GM18909 (cell line): ENCODE measurements around the gene MEGF6.

Experiments
- ATAC-seq: cut with Tn5 transposase; IDR thresholded peaks from one replicate; pipeline ENCODE4 v1.9.1; 2021; ENCODE audit warnings: mild to moderate bottlenecking; ENCODE audit not compliant: unreplicated experiment, poor library complexity

Gene MEGF6

DNA sequence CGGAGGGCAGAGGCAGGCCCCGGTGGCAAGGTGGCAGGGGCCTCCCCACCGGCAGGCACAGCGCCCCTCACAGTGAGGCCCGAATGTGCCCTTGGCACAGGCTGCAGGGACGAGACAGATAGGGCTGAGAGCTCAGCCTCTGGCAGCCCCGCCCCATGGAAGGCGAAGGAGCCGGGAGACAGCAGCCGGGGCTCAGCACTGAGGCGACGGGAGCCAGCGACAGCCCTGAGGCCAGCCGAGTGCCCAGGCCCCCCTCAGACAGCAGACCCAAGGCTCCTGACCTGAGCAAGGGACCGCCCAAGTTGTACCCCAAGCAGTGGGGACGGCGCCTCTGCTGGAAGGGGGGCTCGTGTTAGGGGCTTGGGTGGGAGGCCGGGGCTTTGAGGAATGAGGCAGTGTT, 113.8 kb downstream of the MEGF6 start:
- ATAC-seq: no peak

DNA sequence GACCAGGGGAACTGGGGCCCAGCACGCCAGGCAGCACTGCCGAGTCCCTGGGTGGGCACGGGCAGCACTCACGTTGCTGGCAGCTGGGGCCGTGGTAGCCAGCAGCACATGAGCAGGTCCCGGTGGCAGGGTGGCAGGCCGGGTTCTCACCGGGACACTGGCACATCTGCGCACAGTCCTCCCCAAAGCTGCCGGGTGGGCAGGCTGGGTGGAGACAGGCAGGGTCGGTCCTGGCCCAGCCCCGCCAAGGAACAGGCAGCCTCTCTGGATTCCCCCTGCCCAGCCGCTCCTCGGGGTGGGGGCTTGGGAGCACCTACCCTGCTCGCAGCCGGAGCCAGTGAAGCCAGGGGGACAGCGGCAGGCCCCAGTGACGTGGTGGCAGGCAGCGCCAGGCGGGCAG, 114.4 kb downstream of the MEGF6 start:
- ATAC-seq: no peak

DNA sequence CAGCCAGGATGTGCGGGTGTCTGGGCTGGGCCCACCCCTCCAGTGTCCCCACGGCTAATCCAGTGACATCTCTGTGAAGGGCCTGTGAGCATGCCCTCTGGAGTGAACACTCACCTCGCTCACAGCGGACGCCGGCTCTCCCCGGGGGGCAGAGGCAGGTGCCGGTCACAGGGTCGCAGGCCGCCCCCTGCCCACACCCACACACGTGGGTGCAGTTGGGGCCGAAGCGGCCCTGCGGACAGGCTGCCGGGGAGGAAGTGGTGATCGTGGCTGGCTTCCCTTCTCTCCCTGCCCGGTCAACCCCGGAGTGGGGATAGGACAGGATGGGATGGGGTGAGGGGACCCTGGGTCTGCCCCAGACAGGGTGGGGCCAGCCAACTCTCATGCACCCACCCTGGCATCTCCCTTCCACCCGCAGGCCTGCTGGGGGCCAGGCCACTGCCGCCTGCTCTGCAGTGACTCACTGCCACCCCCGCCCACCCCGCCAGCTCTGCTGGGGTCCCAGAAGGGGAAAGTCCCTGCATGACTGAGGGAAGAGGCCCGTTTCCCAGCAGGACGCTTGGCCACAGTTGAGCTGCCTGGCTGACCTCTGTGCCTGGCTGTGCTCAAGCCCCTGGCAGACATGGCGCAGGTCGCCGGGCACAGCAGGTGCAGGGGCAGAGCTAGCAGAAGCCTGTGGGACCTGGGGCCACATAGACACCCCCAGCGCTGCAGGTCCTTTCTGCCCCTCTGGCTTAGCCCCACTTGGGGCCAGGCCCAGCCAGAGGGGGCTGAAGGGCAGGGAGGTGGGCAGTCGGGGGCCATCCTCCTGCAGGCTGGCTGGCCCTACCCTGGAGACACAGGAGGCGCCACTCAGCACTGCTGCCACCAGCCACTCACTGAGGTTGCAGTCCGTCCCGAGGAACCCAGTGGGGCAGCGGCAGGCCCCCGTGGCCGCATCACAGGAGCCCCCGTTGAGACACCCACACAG, 115.2 kb downstream of the MEGF6 start:
- ATAC-seq: no peak

DNA sequence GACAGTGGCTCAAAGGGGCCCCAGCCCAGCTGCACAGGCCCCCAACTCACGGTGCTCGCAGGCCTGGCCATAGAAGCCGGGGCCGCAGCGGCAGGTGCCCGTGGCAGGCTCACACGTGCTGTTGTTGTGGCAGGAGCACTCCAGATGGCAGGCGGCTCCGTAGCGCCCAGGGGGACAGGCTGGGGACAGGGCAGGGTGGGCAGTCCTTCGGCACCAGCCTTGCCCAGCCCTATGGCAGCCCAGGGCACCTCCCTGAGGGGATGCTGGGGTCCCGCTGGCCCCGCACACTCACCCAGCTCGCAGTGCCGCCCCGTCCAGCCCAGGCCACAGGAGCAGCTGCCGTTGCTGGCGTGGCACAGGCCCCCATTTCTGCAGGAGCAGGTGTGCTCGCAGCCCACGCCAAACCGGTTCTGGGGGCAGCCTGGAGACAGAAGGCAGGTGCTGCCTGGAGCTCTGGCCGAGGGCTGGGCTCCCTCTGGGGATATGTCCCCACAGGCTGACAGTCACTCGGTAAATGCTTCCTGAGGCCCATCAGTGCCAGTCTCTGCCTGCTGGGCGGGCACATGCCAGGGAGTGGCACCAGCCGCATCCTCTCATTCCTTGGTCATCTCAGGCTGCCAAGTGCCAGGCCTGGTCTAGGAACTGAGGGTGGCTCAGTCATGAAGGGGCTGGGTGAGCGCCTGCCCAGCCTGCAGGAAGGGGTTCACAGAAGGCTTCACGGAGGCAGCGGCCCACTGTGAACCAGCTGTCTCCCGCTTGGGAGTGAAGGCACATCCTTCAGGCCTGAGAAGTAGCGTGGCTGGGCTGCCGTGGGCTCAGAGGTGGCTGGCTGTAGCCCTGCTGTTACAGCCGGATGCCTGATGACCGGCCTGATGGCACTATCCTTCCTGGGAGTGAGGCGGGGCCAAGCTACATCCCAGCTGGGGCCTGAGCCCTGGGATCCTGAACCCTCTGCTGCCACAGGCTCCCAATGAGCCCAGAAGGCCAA, 116.7 kb downstream of the MEGF6 start:
- no peak for ATAC-seq

DNA sequence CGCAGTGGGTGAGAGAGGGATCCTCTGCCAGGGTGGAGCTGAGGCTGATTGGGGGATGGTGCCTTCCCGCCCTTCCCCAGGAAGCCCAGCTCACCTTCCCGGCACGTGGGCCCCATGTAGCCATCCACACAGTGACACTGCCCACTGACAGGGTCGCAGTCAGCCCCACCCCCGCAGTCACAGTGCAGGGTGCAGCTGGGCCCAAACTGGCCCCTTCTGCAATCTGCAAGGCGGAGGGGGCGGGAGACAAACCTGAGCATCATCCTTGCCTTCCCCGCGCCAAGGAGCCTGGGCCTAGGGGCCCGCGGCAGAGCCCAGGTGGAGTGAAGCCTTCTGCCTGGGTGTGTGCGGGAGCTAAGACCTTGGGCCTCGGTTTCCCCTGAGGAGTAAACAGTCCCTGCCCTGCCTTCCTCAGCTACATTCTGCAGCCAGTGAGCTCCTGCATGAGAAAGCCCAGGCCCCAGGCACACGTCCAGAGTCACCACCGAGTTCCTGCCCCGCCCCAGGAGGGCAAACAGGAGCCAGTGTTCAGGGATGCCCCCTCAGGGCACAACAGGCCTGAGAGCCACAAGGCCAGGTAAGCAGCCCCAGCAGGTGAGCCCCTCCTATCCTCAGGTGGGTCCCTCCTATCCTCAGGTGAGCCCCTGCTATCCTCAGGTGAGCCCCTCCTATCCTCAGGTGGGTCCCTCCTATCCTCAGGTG, 118.6 kb downstream of the MEGF6 start:
- ATAC-seq: no peak

DNA sequence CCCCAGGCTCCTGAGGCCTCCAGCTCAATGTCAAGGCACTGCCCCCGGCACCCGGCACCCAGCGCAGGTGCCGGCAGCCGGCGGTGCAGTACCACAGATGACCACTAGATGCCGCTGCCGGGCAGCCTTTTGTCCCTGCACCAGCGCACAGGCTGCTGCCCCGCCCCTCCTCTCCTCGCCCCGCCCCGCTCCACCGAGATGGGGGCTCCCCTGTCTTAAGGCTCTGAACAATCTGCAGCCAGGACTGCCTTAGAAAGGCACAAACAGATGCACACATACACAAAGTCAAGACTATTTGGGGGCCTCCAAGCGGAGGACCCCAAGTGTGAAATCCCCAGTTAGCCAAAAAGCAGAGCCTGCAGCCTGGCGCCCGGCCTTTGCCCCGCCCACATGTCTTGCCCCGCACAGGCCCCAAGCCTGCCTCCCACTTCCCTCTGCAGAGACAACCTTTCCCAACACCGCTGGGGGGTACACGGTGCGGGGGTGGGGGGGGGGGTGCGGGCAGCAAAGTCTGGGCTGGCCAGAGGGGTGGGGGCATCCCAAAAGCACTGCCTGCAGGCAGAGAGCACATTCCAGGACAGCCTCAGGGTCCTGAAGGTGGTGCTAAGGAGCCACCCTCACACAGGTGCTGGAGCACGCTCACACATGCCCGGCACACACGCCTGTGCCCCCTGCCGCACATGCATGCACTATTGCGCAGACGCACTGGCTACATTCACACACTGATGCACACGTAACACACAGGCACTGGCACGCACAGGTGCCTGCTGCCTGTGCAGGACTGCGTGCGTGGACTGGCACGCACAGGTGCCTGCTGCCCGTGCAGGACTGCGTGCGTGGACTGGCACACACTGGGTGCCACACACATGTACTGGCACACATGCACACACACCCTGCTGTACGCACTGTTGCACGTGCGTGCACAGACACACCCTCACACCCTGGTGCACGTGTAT, 119.7 kb downstream of the MEGF6 start:
- peak; percentile 71 for ATAC-seq

DNA sequence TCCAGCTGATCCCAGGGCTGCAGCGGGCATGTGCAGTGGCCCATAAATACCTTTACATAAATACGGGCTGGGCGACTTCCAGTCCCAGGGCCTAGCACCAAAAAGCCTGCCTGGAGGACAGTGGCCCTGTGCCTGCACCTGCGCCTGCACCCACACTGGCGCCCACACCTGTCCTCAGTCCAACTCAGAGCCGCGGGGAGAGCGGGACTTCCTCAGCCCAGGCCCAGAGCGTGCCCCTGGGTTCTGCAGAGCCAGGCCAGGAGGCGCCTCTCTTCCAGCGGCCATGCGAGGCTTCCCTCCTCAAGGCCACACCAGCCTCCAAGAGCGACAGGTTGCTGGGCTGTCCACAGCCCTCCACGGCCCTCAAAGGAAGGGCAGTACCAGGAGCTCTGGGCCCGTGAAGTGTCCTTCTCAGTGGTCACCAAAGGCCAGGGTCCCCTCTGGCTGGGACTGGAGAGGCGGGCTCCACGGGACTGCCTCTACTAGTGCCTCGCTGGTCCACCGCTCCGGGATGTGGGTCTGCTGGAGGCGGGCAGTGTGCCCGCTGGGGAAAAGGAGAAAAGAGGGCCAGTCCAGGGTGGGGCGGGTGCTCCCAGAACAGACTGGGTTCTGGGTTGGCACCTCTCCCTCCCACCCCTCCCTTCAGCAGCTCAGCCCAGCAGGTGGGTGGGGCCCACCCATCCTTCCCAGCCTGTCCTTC, 121.1 kb downstream of the MEGF6 start:
- ATAC-seq: no peak

DNA sequence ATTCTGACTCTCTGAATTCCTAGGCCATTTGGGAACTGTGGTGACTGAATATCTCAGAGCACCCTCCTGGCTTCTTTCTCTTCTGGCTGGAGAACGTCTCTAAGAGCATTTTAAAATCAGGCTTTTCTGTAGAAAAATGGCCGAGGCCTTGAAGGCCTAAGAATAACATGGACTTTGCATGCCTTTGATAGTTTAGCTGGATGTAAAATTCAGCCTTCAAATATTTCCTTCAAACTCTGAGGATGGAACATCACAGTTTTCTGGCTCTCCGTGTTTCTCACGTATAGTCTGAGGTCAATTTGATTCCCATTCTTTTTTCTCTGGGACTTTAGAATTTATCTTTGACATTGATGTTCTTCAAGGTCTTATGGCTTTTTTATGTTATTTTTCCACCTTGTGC, 122.9 kb downstream of the MEGF6 start:
- no peak for ATAC-seq

DNA sequence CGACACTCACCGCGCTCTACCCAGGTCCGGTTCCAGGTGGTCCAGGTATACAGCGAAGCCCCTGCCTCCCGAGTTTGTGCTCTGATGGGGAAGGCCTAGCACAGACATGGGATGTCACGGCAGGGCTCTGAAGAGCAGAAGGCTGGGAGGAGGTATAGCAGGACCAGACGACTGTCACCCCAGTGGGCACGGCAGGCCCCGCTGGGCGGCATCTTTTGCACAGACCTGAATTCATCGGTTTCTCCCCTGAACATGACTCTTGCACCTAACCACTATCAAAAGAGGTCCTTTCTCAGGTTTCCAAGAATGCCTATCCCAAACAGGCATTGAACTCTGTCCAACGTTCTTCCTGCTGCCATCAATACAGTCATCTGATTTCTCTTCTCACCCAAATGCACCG, 126.3 kb downstream of the MEGF6 start:
- no peak for ATAC-seq

DNA sequence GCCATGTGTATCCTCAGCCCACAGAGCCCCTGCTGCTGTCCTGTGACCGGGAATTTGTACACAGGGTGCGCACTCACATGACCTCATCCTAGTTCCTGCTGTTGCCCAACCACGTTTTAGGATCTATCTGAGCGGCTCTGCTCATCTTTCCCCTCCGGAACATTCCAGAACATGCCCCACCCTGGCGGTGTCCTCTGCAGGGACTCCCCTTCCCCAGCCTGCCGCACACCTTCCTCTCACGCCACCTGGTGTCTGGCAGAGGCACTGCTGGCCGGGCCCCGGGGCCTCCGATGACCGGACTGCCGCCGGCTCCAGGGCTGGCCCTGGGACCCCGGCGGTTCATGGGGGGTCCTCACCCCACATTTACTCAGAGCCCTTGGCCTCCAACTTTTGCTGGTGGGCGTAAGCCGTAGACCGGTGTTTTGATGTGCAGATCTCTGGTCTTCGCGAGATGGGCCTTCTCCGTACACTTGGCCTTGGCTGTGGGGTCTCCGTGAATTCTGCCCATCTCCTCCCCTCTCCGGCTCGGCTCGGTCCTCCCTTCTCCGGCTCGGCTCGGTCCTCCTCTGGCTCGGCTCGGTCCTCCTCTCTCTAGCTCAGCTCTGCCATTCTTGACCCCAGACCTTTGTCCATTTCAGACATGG, 127.4 kb downstream of the MEGF6 start:
- ATAC-seq: no peak

DNA sequence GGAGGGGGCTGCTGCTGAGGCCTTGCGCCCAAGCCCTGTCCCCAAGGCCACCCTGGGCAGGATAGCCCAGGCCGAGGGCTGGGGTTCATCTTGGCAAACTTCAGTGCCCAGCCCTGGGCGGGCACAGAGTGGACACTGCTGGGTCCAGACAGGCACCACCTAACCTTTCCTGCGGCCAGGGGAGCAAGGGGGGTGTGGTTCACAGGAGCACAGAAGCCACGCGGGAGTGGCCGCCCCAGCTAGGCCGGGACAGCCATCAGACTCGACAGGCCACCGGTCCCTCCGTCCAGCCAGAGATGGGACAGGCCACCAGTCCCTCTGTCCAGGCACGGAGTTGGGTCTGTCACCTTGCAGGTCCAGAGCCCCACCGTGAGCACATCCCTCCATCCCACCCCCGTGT, 127.9 kb downstream of the MEGF6 start:
- no peak for ATAC-seq

DNA sequence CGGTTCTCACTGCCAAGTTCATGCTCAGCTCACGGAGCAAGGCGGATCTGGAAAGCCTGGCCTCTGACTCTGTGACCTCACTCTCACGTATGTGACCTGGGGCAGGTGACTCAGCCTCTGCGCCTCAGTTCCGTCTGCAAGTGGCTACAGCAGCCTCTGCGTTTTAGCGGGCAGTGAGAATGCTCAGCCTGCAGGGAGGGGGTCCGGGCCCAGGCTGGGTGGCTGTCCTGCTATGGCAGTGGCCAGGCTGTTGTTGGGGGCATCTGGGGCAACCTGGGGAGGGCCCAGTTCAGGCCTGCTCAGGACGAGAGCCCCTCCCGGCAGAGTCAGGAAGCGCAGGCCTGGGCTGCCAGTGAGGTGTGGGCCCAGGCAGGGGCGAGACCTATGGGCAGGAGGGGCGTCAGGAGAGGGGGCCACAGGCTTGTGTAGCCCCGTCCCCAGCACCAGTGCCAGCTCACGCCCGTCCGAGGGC, 128.9 kb downstream of the MEGF6 start:
- ATAC-seq: no peak

DNA sequence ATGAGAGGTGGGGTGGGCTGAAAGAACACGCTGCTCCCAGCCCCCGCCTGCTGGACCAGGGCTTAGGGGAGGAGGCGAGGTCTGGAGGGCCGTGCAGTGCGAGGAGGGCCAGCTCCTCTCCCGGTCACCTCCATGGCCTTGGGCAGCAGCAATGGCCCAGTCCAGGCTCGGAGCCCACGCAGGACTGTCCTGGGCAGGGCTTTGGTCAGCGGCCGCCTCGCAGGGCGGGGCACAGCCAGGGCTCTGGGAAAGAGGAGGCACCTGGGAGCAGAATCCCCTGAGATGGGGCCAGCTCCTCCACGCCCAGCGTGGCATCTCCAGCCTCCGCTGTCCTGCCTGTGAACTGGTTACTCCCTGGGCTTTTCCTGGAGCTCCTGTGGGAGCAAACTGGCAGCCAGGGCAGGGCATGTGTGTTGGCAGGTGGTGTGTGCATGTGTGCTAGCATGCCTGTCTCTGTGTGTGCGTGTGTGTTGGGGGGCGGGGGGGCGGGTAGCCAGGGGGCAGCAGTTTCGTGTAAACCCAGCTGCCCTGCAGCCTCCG, 129.4 kb downstream of the MEGF6 start:
- no peak for ATAC-seq

DNA sequence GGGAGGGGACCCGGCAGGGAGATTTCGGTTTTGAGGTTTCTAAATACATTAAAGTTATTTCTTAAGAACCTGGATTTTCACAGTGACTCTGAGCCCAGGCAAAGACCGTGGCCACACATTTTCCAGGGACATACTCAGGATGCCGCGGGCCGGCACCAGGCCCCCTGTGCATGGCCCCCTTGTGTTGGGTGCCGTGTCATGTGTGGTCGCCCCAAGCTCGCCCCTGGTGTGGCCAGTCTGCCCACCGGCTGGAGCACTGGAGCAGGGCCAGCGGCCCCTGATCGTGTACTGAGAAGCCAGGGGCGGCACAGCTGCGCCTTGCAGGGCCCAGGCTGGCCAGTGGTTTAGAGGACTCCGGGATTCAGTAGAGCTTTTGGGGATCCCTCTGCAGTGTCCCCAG, 130.3 kb downstream of the MEGF6 start:
- no peak for ATAC-seq

DNA sequence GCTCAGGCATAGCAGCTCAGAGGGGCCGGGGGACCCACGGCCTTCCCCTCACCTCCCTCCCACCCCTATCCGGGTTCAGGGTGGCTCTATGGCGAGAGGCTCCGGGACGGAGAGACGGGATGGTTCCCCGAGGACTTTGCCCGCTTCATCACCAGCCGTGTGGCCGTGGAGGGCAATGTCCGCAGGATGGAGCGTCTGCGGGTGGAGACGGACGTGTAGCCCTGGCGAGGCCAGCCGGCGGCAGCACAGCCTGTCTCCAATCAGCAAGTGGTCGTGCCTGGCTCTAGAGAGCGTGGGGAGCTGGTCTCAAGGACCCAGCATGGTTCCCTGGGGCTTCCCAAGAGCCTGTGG, 131.0 kb downstream of the MEGF6 start:
- ATAC-seq: no peak

DNA sequence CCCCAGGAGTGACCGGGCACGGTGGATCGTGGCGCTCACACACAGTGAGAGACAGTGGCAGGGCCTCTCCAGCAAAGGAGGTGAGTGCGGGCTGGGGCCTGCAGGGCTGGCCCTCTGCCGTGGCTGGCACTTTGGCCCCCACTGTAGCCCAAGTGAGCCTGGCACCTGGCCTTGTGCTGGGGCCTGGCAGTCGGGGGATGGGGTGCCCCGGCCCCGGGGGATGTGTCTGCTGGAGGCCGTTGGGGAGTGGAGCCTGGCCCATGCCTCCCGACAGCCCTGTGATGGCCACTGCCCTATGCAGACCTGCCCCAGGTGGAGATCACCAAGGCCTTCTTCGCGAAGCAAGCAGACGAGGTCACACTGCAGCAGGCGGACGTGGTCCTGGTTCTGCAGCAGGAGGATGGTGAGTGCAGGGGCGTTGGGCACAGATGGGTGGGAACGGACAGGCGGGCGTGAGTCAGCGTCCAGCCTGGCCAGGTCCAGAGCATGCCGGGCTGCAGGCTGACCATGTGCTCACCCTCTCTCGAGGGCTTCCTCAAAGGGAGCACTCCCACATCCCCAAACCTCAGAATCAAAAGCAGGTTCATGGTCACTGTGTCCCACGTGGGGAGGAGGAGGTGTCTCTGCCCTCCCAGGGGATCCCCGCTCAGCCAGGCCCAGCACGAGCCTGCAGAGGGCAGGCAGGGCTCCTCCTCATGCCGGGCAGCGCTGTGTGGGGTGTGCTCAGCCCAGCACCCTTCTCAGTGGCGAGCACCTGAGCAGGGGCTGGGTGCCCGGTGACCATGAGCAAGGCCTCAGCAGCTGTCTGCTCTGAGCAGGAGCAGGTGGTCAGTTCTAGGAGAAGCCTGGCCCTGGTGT, 131.6 kb downstream of the MEGF6 start:
- no peak for ATAC-seq

DNA sequence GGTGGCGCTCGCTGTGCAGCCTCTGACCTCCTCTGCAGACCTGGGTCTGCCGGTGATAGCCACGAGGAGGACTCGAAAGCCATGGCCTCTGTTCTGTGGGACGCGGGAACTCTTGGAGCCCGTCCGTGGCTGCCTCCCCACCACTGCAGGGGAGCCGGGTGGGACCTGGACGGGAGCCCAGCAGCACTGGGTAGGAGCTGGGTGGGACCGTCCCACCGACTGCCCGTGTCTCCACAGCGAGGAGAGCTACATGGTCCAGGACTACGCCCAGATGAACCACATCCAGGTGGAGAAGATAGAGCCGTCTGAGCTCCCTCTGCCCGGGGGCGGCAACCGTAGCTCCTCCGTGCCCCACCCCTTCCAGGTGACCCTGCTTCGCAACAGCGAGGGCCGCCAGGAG, 133.1 kb downstream of the MEGF6 start:
- ATAC-seq: no peak
